GM19438 (cell line): ENCODE data around the gene ZNF525.
A peak's percentile ranks its signal among the peaks of the same experiment; 100 is the strongest.
"Not testable (repeated sequence)": the region's sequence is repeated elsewhere in the genome, so short reads cannot be mapped to it uniquely, and the experiment has no call there.

ENCODE experiments used
- ATAC-seq: cut with Tn5 transposase; IDR thresholded peaks from one replicate; pipeline ENCODE4 v1.9.1; 2021; ENCODE audit warnings: low read depth; ENCODE audit not compliant: unreplicated experiment

Gene ZNF525

GRCh38 chr19:53394974-53395839, 29.7 kb downstream of the ZNF525 start, which contains the start of gene ZNF765:
Gene ZNF765 (plus strand): TSS chr19:53395149. CDS start chr19:53398016, 2,867 bp downstream.
- peak; percentile 86 for ATAC-seq

DNA sequence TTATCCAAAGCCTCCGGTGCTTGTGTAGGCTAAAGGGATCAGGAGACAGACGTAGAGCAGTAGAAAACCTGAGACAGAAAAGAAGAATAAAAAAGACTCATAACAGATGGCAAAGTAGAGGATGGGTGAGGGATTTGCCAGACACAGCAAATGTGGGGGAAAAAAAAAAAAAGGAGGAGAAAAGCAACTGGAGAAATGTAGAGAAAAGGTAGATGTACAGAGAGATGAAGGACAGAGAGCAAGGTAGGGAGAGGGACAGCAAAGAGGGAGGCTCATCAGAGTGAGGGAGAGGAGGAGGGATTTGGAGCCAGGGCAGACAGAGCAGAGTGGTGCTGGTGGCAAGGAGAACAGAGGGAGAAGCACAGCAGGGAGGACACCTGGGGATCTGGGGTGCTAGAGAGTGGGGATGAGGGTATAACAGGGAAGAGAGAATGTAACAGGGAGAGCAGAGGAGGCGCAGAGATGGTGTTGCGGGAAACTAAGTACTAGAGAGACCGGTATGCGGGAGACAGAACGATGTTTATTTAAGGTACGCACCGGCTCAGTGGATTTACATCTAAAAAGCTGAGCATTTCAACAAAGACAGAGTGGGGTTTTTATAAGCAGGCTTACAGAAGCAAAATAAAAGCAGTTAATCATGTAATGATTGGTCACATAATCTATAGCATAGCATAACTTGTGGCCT, 30.5 kb downstream of the ZNF525 start:
- not testable (repeated sequence) for ATAC-seq

DNA sequence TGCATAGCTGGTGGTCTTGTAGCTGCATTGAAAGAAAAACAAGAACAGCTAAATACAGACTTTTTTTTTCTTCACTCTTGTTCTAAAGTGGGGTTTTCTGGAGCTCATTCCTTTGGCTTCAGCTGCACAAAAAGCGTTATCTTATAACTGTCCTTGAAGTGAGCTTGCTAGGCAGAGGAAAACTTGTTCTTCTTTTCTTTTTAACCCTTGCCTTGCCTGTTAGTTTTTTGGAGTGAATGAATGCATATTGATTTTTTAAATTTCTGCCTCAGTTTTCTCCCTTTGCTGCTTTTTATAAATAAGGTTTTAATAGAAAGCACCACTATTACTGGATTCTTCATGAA, 31.0 kb downstream of the ZNF525 start:
- no peak for ATAC-seq

- not testable (repeated sequence) for ATAC-seq
These were observed 32.4 kb downstream of the ZNF525 start for GRCh38 chr19:53397918-53398317.

GRCh38 chr19:53409505-53410204, 44.1 kb downstream of the ZNF525 start:
- no peak for ATAC-seq

GRCh38 chr19:53420520-53421315, 55.2 kb downstream of the ZNF525 start:
- ATAC-seq, result not testable (repeated sequence)

GRCh38 chr19:53422551-53422950, 57.0 kb downstream of the ZNF525 start:
- no peak for ATAC-seq

- ATAC-seq, result not testable (repeated sequence)
These were observed 57.6 kb downstream of the ZNF525 start for GRCh38 chr19:53423074-53423473.

DNA sequence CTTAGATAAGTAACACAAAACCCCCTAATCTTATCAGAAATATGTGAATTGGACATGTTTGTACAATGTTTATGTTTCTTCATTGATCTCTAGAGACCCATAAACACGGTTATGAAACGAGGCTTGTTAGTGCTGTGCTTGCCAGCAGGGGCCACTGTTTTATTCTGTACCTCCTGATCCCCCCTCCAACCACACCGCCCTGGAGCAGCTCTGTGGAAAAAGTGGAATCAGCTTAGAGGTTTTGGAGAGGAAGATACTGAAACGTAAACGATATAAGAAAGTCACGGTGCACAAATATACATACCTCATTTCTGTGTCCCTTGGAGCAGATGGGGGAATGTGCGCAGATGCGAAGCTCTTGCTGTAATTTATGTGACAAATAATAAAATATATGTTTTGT, 58.2 kb downstream of the ZNF525 start:
- not testable (repeated sequence) for ATAC-seq

DNA sequence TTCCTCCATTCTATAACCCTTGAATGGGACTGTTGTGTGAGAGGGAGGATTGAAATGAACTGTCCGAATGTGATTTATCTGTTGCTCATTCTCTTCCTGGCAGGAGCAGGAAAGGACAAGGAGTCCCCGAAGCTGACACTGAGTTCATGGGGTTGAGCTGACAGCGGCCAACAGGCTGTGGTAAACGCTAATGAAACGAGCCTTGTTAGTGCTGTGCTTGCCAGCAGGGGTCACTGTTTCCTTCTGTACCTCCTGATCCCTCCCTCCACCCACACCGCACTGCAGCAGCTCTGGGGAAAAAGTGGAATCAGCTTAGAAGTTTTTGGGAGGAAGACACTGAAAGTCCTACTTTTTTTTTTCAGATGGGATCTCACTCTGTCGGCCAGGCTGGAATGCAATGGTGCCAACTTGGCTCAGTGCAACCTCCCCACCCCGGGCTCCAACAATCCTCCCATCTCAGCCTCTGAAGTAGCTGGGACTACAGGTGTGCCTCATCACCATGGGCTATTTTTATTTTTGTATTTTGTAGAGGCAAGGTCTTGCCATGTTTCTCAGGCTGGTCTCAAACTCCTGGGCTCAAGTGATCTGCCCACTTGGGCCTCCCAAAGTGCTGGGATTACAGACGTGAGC, 59.6 kb downstream of the ZNF525 start:
- no peak for ATAC-seq

- ATAC-seq, result peak; percentile 97
These were observed 66.0 kb downstream of the ZNF525 start, which contains the start of gene ZNF761 for GRCh38 chr19:53431399-53432087. Gene ZNF761 (plus strand): TSS chr19:53431984. CDS start chr19:53447269, 15,285 bp downstream.

- peak; percentile 19 for ATAC-seq
These were observed 66.7 kb downstream of the ZNF525 start for GRCh38 chr19:53432088-53432661.
